ENCODE data around the gene BAG5.

DNA sequence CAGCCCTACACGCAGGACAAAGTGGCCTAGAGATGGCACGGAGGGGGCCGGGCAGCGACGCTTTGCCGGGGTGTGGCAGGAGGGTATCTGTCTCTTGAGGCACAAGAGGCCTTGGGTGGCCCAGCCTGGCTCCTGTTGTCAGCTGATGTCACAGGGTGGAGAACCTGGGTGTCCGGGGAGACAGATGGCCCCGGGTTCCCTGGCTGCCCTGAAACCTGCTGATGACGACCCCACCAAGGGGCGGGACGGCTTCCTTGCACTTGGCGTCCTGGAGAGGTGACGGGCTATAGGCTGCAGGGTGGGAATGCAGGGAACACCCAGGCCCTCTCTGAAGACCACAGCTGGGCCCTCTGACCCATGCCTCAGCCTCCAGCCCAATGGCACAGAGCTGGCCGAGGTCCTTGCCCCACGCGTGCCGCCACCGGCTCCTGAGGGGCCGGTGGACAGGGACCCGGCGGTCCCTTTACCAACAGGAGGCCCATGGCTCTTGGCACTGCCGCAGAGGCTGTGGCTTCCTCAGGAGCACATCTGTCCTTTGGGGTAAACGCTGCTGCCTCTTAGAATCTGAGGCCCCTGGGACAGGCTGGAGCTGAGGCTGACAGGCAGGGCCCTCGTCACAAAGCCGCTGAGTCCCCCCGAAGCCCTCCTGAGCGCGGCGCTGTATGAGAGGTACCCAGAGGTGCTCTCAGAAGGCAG lies 17.1 kb downstream of the BAG5 start:
- TF ChIP-seq POLR2A (IDR thresholded peaks at IDR 0.05; ENCODE audit: low read depth, low read length), result no peak
- no peak for TF ChIP-seq TAF1 (IDR thresholded peaks at IDR 0.05; ENCODE audit: borderline replicate concordance, low read depth, low read length)
- TF ChIP-seq POLR2AphosphoS5 (IDR thresholded peaks at IDR 0.05; ENCODE audit: low read depth, low read length), result no peak
